Osteocyte (in vitro differentiated cells): ENCODE results near the gene F10. TPM values are rescaled to one million over a fixed set of nuclear protein-coding genes. Genes with fewer than 3 reads are reported as not detected.

Experiments used
- DNase-seq: peaks from one replicate; pipeline ENCODE4 v3.0.0; 2021; ENCODE audit warnings: mixed read lengths; ENCODE audit not compliant: unreplicated experiment; ENCODE audit errors: extremely low spot score
- H3K27ac Mint-ChIP-seq: one replicate; pipeline ENCODE4 v1.8.0; 2021; ENCODE audit warnings: mild to moderate bottlenecking, mixed read lengths; ENCODE audit not compliant: unreplicated experiment
- H3K27me3 Mint-ChIP-seq: one replicate; pipeline ENCODE4 v1.8.0; 2021; ENCODE audit warnings: mixed read lengths; ENCODE audit not compliant: unreplicated experiment
- H3K36me3 Mint-ChIP-seq: one replicate; pipeline ENCODE4 v1.8.0; 2021; ENCODE audit warnings: mixed read lengths; ENCODE audit not compliant: unreplicated experiment
- H3K4me1 Mint-ChIP-seq: one replicate; pipeline ENCODE4 v1.8.0; 2021; ENCODE audit warnings: mixed read lengths; ENCODE audit not compliant: unreplicated experiment
- H3K4me3 Mint-ChIP-seq: one replicate; pipeline ENCODE4 v1.8.0; 2021; ENCODE audit warnings: mild to moderate bottlenecking, moderate library complexity, mixed read lengths; ENCODE audit not compliant: unreplicated experiment
- H3K9me3 Mint-ChIP-seq: one replicate; pipeline ENCODE4 v1.8.0; 2021; ENCODE audit warnings: mixed read lengths; ENCODE audit not compliant: unreplicated experiment
- CTCF ChIP-seq: fragments of 200-600 bp; sonication (generic); IDR thresholded peaks from 2 replicates; pipeline ENCODE4 v1.5.0; 2021; ENCODE audit warnings: antibody characterized with exemption, mild to moderate bottlenecking, moderate library complexity
- total RNA-seq: library from RNA; stranded (reverse); gene quantifications from 2 replicates; pipeline ENCODE4 v1.2.1, GENCODE V29; 2021

The F10 gene
- total RNA-seq, 1 donor from 2014 or later: 1.8 TPM

- no peaks in the 10 kb centered on the region for H3K36me3 Mint-ChIP-seq
- H3K4me3 Mint-ChIP-seq: no peak overlapping the region
- no peak for TF ChIP-seq CTCF
- H3K27me3 Mint-ChIP-seq: no peaks in the 10 kb centered on the region
- H3K4me1 Mint-ChIP-seq: peaks cover 24% of the 10 kb centered on the region
- H3K27ac Mint-ChIP-seq: no peak overlapping the region
- peak; percentile 44 for DNase-seq
- H3K9me3 Mint-ChIP-seq: no peaks in the 10 kb centered on the region
These were observed 32.6 kb downstream of the F10 start for GRCh38 chr13:113155201-113155600.

- Mint-ChIP-seq H3K27ac (no peak overlapping the region), H3K4me1 (peaks cover 24% of the 10 kb centered on the region), H3K4me3 (no peak overlapping the region), H3K36me3 (no peaks in the 10 kb centered on the region), H3K27me3 (no peaks in the 10 kb centered on the region), H3K9me3 (no peaks in the 10 kb centered on the region)
- TF ChIP-seq CTCF: no peak
- peak; percentile 44 for DNase-seq
These were observed 33.5 kb downstream of the F10 start for GRCh38 chr13:113155982-113156655.

- TF ChIP-seq CTCF: no peak
- no peaks in the 10 kb centered on the region for H3K27me3 Mint-ChIP-seq
- no peak overlapping the region for H3K4me3 Mint-ChIP-seq
- H3K9me3 Mint-ChIP-seq: no peaks in the 10 kb centered on the region
- DNase-seq: peak; percentile 71
- no peaks in the 10 kb centered on the region for H3K36me3 Mint-ChIP-seq
- no peak overlapping the region for H3K27ac Mint-ChIP-seq
- H3K4me1 Mint-ChIP-seq: peaks cover 20% of the 10 kb centered on the region
These were observed 34.8 kb downstream of the F10 start for GRCh38 chr13:113157206-113157928.

GRCh38 chr13:113157929-113158747 lies 35.5 kb downstream of the F10 start, which contains the start of gene PROZ:
Gene PROZ, plus strand, starts transcription at chr13:113158648. Its CDS starts 13 bp downstream, at chr13:113158661.
- no peak for DNase-seq
- Mint-ChIP-seq H3K4me3 (no peak within 1 kb of the TSS), H3K27ac (no peak within 1 kb of the TSS)

More at GRCh38 chr13:113157929-113158747, 35.5 kb downstream of the F10 start, which contains the start of gene PROZ:
- Mint-ChIP-seq H3K36me3 (no peaks in the 10 kb centered on the region), H3K9me3 (no peaks in the 10 kb centered on the region), H3K27me3 (no peaks in the 10 kb centered on the region), H3K4me1 (peaks cover 14% of the 10 kb centered on the region)
- no peak for TF ChIP-seq CTCF
